A549 (cell line): ENCODE data around the gene ABCC3. TPM values are rescaled to one million over a fixed set of nuclear protein-coding genes. Genes with fewer than 3 reads are reported as not detected.

Experiments used
- ATAC-seq, 2 experiments: fragments of 200-7000 bp in 1 of 2; fragments of >200 bp in 1 of 2; cut with Nextera tagmentation in 1 of 2; cut with Tn5 transposase in 1 of 2; 3 replicates each; pipeline versions ENCODE4 v1.8.0 to v1.9.1; 2018 to 2020; ENCODE audit warnings: mild to moderate bottlenecking in 1 of 2, moderate library complexity in 1 of 2
- CTCF ChIA-PET: fragments of 300-600 bp; sonication (Branson Sonifier 250); formaldehyde crosslinking; extraction: SDS; loops from one replicate; lab custom pipeline; 2021; ENCODE audit warnings: antibody characterized with exemption, inconsistent platforms; lab: Yijun Ruan, JAX
- POLR2A ChIA-PET: fragments of 350-600 bp; formaldehyde crosslinking; extraction: SDS; loops from one replicate; lab custom pipeline; 2021; ENCODE audit warnings: antibody characterized with exemption, inconsistent platforms; lab: Yijun Ruan, JAX
- DNase-seq, 2 experiments: peaks; one replicate each; pipeline versions ENCODE4 v3.0.0 to v3.0.0-alpha.2; 2011 to 2016; ENCODE audit warnings: low read depth in 1 of 2, low spot score in 1 of 2
- FAIRE-seq: peaks from 2 replicates; lab custom pipeline; 2011; peaks lifted over from hg19 to GRCh38; lab: Jason Lieb, UNC
- H3K27ac ChIP-seq, 2 experiments: fragments of >200 bp; sonication (Bioruptor Twin); formaldehyde crosslinking; 3 replicates each; pipeline ENCODE4 v1.5.1; 2016 to 2017
- H3K4me1 ChIP-seq: fragments of >200 bp; sonication (Bioruptor Twin); formaldehyde crosslinking; 3 replicates; pipeline ENCODE4 v1.6.1; 2016
- H3K4me2 ChIP-seq: fragments of >200 bp; sonication (Bioruptor Twin); formaldehyde crosslinking; 3 replicates; pipeline ENCODE4 v1.6.1; 2016
- H3K4me3 ChIP-seq: fragments of >200 bp; sonication (Bioruptor Twin); formaldehyde crosslinking; 3 replicates; pipeline ENCODE4 v1.5.1; 2016
- H3K9me3 ChIP-seq: fragments of >200 bp; sonication (Bioruptor Twin); formaldehyde crosslinking; 3 replicates; pipeline ENCODE4 v1.6.1; 2016
- ATOH8 ChIP-seq: fragments of 250-450 bp; sonication (Bioruptor Pico); IDR thresholded peaks from 2 replicates; pipeline ENCODE4 v1.5.0; 2020; ENCODE audit warnings: low read depth, mild to moderate bottlenecking, moderate library complexity
- E2F6 ChIP-seq: IDR thresholded peaks from 2 replicates; pipeline ENCODE4 v1.6.1; 2012; ENCODE audit warnings: low read depth, borderline replicate concordance
- EP300 ChIP-seq, 2 experiments: fragments of >200 bp; sonication (Bioruptor Twin); formaldehyde crosslinking; IDR thresholded peaks; 2 replicates in 1 of 2; 3 replicates in 1 of 2; pipeline ENCODE4 v1.6.1; 2016 to 2017
- FOSB ChIP-seq: fragments of 250-450 bp; sonication (Bioruptor Pico); IDR thresholded peaks from 2 replicates; pipeline ENCODE4 v1.5.0; 2020; ENCODE audit warnings: mild to moderate bottlenecking, moderate library complexity
- FOSL2 ChIP-seq, 2 experiments: fragments of 450-650 bp in 1 of 2; fragments of >200 bp in 1 of 2; sonication (Bioruptor Twin) in 1 of 2; formaldehyde crosslinking; IDR thresholded peaks; 2 replicates each; pipeline versions ENCODE4 v1.5.0 to v1.6.1; 2016 to 2020; ENCODE audit warnings: mild to moderate bottlenecking in 1 of 2, moderate library complexity in 1 of 2
- FOXS1 ChIP-seq: fragments of 250-450 bp; sonication (Bioruptor Pico); IDR thresholded peaks from 2 replicates; pipeline ENCODE4 v1.5.0; 2020; ENCODE audit warnings: mild to moderate bottlenecking, moderate library complexity
- HES2 ChIP-seq: fragments of >200 bp; sonication (Bioruptor Twin); formaldehyde crosslinking; IDR thresholded peaks from 2 replicates; pipeline ENCODE4 v1.6.1; 2016
- HEYL ChIP-seq: fragments of 250-450 bp; sonication (Bioruptor Pico); IDR thresholded peaks from 2 replicates; pipeline ENCODE4 v1.8.0; 2021; ENCODE audit warnings: mild to moderate bottlenecking, moderate library complexity
- HMGXB4 ChIP-seq: fragments of 250-450 bp; sonication (Bioruptor Pico); IDR thresholded peaks from 2 replicates; pipeline ENCODE4 v1.5.0; 2021; ENCODE audit warnings: mild to moderate bottlenecking, moderate library complexity, borderline replicate concordance
- JUNB ChIP-seq: fragments of >200 bp; sonication (Bioruptor Twin); formaldehyde crosslinking; IDR thresholded peaks from 2 replicates; pipeline ENCODE4 v1.6.1; 2016
- KDM1A ChIP-seq: fragments of 200-600 bp; sonication (generic); IDR thresholded peaks from 2 replicates; pipeline ENCODE4 v1.6.1; 2016; ENCODE audit warnings: low read depth, mild to moderate bottlenecking
- MAFK ChIP-seq: fragments of 450-650 bp; IDR thresholded peaks from 2 replicates; pipeline ENCODE4 v1.6.1; 2014; ENCODE audit not compliant: partially characterized antibody
- NR3C1 ChIP-seq: fragments of >200 bp; sonication (Bioruptor Twin); formaldehyde crosslinking; IDR thresholded peaks from 3 replicates; pipeline ENCODE4 v1.6.1; 2017
- PHF8 ChIP-seq: fragments of 200-600 bp; sonication (generic); IDR thresholded peaks from 2 replicates; pipeline ENCODE4 v1.6.1; 2016; ENCODE audit warnings: low read depth, mild to moderate bottlenecking, antibody characterized with exemption, moderate library complexity, borderline replicate concordance
- RAD21 ChIP-seq, 2 experiments: fragments of >200 bp in 1 of 2; sonication (Bioruptor Twin) in 1 of 2; formaldehyde crosslinking in 1 of 2; IDR thresholded peaks in 1 of 2; conservative IDR thresholded peaks in 1 of 2; 2 replicates in 1 of 2; 3 replicates in 1 of 2; pipeline ENCODE4 v1.6.1; 2012 to 2018; ENCODE audit warnings: inconsistent platforms in 1 of 2
- RCOR1 ChIP-seq: fragments of 150-350 bp; IDR thresholded peaks from 2 replicates; pipeline ENCODE4 v1.6.1; 2014; ENCODE audit warnings: antibody characterized with exemption, low read length, low read depth
- RFX5 ChIP-seq: fragments of 450-650 bp; IDR thresholded peaks from 2 replicates; pipeline ENCODE4 v1.7.1; 2014; ENCODE audit warnings: antibody characterized with exemption, mild to moderate bottlenecking, moderate library complexity
- SMC3 ChIP-seq: fragments of >200 bp; sonication (Bioruptor Twin); formaldehyde crosslinking; IDR thresholded peaks from 3 replicates; pipeline ENCODE4 v1.6.1; 2018; ENCODE audit warnings: inconsistent platforms
- TP53 ChIP-seq: fragments of 250-450 bp; sonication (Bioruptor Pico); IDR thresholded peaks from 2 replicates; pipeline ENCODE4 v1.5.0; 2021; ENCODE audit warnings: mild to moderate bottlenecking, moderate library complexity
- ZFP36 ChIP-seq: fragments of 450-650 bp; IDR thresholded peaks from 2 replicates; pipeline ENCODE4 v1.6.1; 2014; ENCODE audit warnings: borderline replicate concordance; ENCODE audit not compliant: partially characterized antibody
- ZNF302 ChIP-seq: fragments of 250-450 bp; sonication (Bioruptor Pico); IDR thresholded peaks from 2 replicates; pipeline ENCODE4 v1.9.0; 2021; ENCODE audit warnings: inconsistent platforms, mild to moderate bottlenecking, moderate library complexity
- ZSCAN20 ChIP-seq: fragments of 250-450 bp; sonication (Bioruptor Pico); IDR thresholded peaks from 2 replicates; pipeline ENCODE4 v1.8.0; 2022; ENCODE audit warnings: mild to moderate bottlenecking, moderate library complexity
- WGBS: methylation state at CpG from one replicate; pipeline ENCODE4 v1.1.6; 2017; ENCODE audit errors: missing lambda C conversion rate; 5-methylcytosine and 5-hydroxymethylcytosine counted together
- polyA plus RNA-seq, 4 experiments: library from polyadenylated mRNA; depleted of rRNA in 3 of 4; stranded (reverse); fragments of >200 nt; fragmentation: RNase III in 1 of 4; extraction: RNeasy Plus Mini Kit Qiagen cat#74134 plus additional on column Dnase treatment in 1 of 4; gene quantifications; 2 replicates in 3 of 4; 3 replicates in 1 of 4; pipeline ENCODE4 v1.2.3, GENCODE V29; 2011 to 2017

The ABCC3 gene
- polyA plus RNA-seq, 2 of the 4 experiments (the other 2 are of a cell fraction), result 248 to 342 TPM

GRCh38 chr17:50728112-50728429, 93.4 kb downstream of the ABCC3 start:
- no peak for DNase-seq
- ChIA-PET POLR2A (interaction anchor here (2.0 kb wide), 1 partner anchor 9 kb away, joined by 6 read pairs; the partner anchor contains the start of gene LUC7L3), CTCF (interaction anchor here (0.5 to 2.4 kb wide), 8 partner anchors 10 to 222 kb away, joined by 3 to 7 read pairs (median 3); no protein-coding TSS in a partner anchor)
- no peaks in the 10 kb centered on the region for H3K9me3 ChIP-seq
- WGBS, result 68% methylated on average over 2 of the region's 2 CpGs
- ATAC-seq, result no peak
- no peak overlapping the region; the same call in 2 of the 3 replicates for H3K4me2 ChIP-seq
- H3K4me1 ChIP-seq, result peaks cover 76% of the 10 kb centered on the region
- no peak overlapping the region for H3K27ac ChIP-seq
- no peak for FAIRE-seq
- TF ChIP-seq ZFP36 (no peak), FOXS1 (no peak), E2F6 (no peak), NR3C1 (no peak), ATOH8 (CRISPR knock-in tag) (no peak), FOSB (CRISPR knock-in tag) (no peak), EP300 (IDR thresholded peaks at IDR 0.05) (no peak), KDM1A (no peak), HMGXB4 (no peak), JUNB (no peak), RAD21 (conservative IDR thresholded peaks at IDR 0.05 in 1 of 2, IDR thresholded peaks at IDR 0.05 in 1 of 2) (no peak), HEYL (CRISPR knock-in tag) (no peak), FOSL2 (IDR thresholded peaks at IDR 0.05) (no peak), FOSL2 (CRISPR knock-in tag; IDR thresholded peaks at IDR 0.05) (no peak), MAFK (no peak), TP53 (CRISPR knock-in tag) (no peak), ZSCAN20 (no peak)
- H3K4me3 ChIP-seq, result no peak overlapping the region

- Histone ChIP-seq H3K4me1 (peaks cover 66% of the 10 kb centered on the region), H3K27ac (no peak overlapping the region), H3K9me3 (no peaks in the 10 kb centered on the region), H3K4me3 (no peak overlapping the region), H3K4me2 (peak overlapping the region; percentile 19; the same call in 1 of the 3 replicates)
- WGBS, result 78% methylated on average over 5 of the region's 5 CpGs
- ChIA-PET POLR2A (interaction anchor here (2.0 to 2.7 kb wide), 2 partner anchors 10 kb away, joined by 6 to 9 read pairs; partner anchors contain the start of gene LUC7L3), CTCF (interaction anchor here (0.5 to 2.4 kb wide), 6 partner anchors 34 to 182 kb away, joined by 3 to 7 read pairs (median 4); partner anchors contain the start of gene SPATA20)
- ATAC-seq (peak; percentile 12 to 23; a peak in 1 of 6 replicates), FAIRE-seq (no peak), DNase-seq (no peak)
- TF ChIP-seq NR3C1, result no peak
- no peak for TF ChIP-seq SMC3
- TF ChIP-seq ATOH8 (CRISPR knock-in tag), result no peak
- no peak for TF ChIP-seq MAFK
- no peak for TF ChIP-seq RFX5
- TF ChIP-seq RCOR1, result no peak
- no peak for TF ChIP-seq PHF8
- no peak for TF ChIP-seq HES2
- TF ChIP-seq ZNF302 (CRISPR knock-in tag), result no peak
These were observed 94.4 kb downstream of the ABCC3 start for GRCh38 chr17:50728881-50729765.
